Gastroesophageal sphincter (tissue), 4 donors: ENCODE data around the gene DGKG. TPM values are rescaled to one million over a fixed set of nuclear protein-coding genes. Genes with fewer than 3 reads are reported as not detected.

Experiments used
- ATAC-seq: fragments of 150-250 bp; one replicate; pipeline ENCODE4 v1.9.1; 2016; ENCODE audit warnings: mild to moderate bottlenecking, moderate library complexity
- H3K27ac ChIP-seq, 4 donors: fragments of 200-600 bp; sonication (generic) in 3 of 4; 1 replicate in 3 of 4; 2 replicates in 1 of 4; pipeline ENCODE4 v1.5.1; 2016 to 2019
- H3K27me3 ChIP-seq: fragments of 200-600 bp; sonication (generic); one replicate; pipeline ENCODE4 v1.5.1; 2019
- H3K36me3 ChIP-seq, 2 donors: fragments of 200-600 bp; sonication (generic); one replicate each; pipeline ENCODE4 v1.5.1; 2019; ENCODE audit warnings: control low read depth in 1 of 2
- H3K4me1 ChIP-seq, 3 donors: fragments of 200-600 bp; sonication (generic); 1 replicate in 2 of 3; 2 replicates in 1 of 3; pipeline ENCODE4 v1.5.1; 2016 to 2019; ENCODE audit warnings: control low read depth in 2 of 3
- H3K4me3 ChIP-seq, 2 donors: fragments of 200-600 bp; sonication (generic); one replicate each; pipeline ENCODE4 v1.5.1; 2019; ENCODE audit warnings: mild to moderate bottlenecking in 1 of 2, moderate library complexity in 1 of 2
- H3K9me3 ChIP-seq, 3 donors: fragments of 200-600 bp; sonication (generic); one replicate each; pipeline ENCODE4 v1.5.1; 2017 to 2019; ENCODE audit warnings: control low read depth in 2 of 3
- EP300 ChIP-seq: sonication (generic); formaldehyde crosslinking; IDR thresholded peaks from one replicate; pipeline ENCODE4 v1.6.1; 2017; ENCODE audit warnings: antibody characterized with exemption, mild to moderate bottlenecking
- POLR2A ChIP-seq, 2 donors: fragments of 450-650 bp; IDR thresholded peaks; one replicate each; pipeline ENCODE4 v1.6.1; 2017; ENCODE audit warnings: antibody characterized with exemption in 2 of 2, mild to moderate bottlenecking in 2 of 2, moderate library complexity in 1 of 2
- POLR2AphosphoS5 ChIP-seq: sonication (generic); formaldehyde crosslinking; IDR thresholded peaks from one replicate; pipeline ENCODE4 v1.6.1; 2017; ENCODE audit warnings: antibody characterized with exemption
- WGBS, 2 donors: methylation state at CpG; one replicate each; pipeline ENCODE4 v1.1.5; 2018; ENCODE audit warnings: low coverage in 1 of 2; 5-methylcytosine and 5-hydroxymethylcytosine counted together
- total RNA-seq, 4 donors: library from RNA; depleted of rRNA; stranded (reverse); fragments of >200 nt; gene quantifications; one replicate each; pipeline ENCODE4 v1.1.0, GENCODE V29; 2016
- TF ChIP-seq, protein P1 (sequence below), 4 experiments: fragments of 200-600 bp in 2 of 4; fragments of 450-650 bp in 2 of 4; sonication (generic) in 1 of 4; IDR thresholded peaks; one replicate each; pipeline ENCODE4 v1.5.1; 2017 to 2019; ENCODE audit warnings: antibody characterized with exemption in 4 of 4, mild to moderate bottlenecking in 2 of 4, moderate library complexity in 2 of 4

Gene DGKG
- total RNA-seq, 4 donors from 2014 or later: 46.3 to 134 (median 90.4) TPM

DNA sequence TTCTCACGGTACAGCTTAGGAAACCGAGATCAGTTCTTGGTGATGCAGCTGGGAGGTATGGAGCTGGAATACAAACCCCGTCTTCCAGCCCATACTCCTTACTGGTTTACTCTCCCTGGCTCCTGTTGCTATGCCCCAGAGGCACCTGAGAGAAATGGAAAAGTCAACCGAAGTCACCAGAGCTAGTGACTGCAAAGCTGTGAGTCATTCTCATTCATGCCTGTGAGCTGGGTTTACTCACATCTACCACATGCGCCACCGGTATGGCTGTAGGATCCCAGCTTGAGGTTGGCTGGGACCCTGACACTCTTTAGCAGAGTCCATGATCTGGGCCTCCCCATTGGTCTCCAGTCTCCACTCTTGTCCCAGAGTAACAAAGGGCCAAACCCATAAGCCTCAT, 141.7 kb downstream of the DGKG start:
- Histone ChIP-seq H3K4me1 (peaks cover 0 to 35% (median 10%) of the 10 kb centered on the region in 3 donors), H3K9me3 (no peaks in the 10 kb centered on the region), H3K27me3 (no peaks in the 10 kb centered on the region), H3K27ac (peak overlapping the region in 3 of 4 donors; percentile 61 to 69 (median 67)), H3K36me3 (peaks cover 0 to 35% of the 10 kb centered on the region in 2 donors), H3K4me3 (no peak overlapping the region)
- no peak for ATAC-seq
- 93 to 96% methylated on average over 3 to 4 of the region's 6 CpGs for WGBS, 2 donors
- TF ChIP-seq POLR2AphosphoS5 (no peak), POLR2A (IDR thresholded peaks at IDR 0.05) (no peak), EP300 (no peak)
- TF ChIP-seq, protein P1, sequence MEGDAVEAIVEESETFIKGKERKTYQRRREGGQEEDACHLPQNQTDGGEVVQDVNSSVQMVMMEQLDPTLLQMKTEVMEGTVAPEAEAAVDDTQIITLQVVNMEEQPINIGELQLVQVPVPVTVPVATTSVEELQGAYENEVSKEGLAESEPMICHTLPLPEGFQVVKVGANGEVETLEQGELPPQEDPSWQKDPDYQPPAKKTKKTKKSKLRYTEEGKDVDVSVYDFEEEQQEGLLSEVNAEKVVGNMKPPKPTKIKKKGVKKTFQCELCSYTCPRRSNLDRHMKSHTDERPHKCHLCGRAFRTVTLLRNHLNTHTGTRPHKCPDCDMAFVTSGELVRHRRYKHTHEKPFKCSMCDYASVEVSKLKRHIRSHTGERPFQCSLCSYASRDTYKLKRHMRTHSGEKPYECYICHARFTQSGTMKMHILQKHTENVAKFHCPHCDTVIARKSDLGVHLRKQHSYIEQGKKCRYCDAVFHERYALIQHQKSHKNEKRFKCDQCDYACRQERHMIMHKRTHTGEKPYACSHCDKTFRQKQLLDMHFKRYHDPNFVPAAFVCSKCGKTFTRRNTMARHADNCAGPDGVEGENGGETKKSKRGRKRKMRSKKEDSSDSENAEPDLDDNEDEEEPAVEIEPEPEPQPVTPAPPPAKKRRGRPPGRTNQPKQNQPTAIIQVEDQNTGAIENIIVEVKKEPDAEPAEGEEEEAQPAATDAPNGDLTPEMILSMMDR (IDR thresholded peaks at IDR 0.05): no peak

DNA sequence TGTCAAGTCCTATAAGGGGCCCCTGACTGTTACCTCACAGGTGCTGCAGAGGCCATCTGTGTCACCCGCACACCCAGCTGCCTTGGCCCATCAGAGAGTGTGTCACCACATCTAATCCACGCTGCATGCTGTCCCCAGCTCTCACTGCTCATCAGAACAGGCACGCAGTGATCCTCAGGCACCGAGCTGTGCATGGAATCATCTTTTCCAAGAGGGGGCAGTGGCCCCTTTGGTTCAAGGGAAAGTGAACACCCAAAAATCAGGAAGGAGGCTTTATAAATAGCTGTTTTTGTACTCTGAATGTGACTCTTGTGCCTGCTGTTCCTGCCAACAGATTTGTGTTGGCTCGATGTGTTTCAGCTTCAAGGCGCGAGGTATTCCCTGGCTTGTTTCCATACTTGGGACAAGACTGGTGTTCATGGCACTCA, 142.8 kb downstream of the DGKG start:
- Histone ChIP-seq H3K27me3 (no peaks in the 10 kb centered on the region), H3K4me1 (peaks cover 0 to 42% (median 10%) of the 10 kb centered on the region in 3 donors), H3K9me3 (no peaks in the 10 kb centered on the region), H3K36me3 (peaks cover 0 to 30% of the 10 kb centered on the region in 2 donors), H3K27ac (peak overlapping the region in 3 of 4 donors; percentile 0 to 29 (median 22)), H3K4me3 (no peak overlapping the region)
- 49 to 73% methylated on average over 4 to 7 of the region's 7 CpGs for WGBS, 2 donors
- TF ChIP-seq POLR2A (IDR thresholded peaks at IDR 0.05): no peak
- TF ChIP-seq, protein P1 (IDR thresholded peaks at IDR 0.05): peak in 2 of 4 experiments; percentile 6 to 20
- peak; percentile 36 for ATAC-seq

DNA sequence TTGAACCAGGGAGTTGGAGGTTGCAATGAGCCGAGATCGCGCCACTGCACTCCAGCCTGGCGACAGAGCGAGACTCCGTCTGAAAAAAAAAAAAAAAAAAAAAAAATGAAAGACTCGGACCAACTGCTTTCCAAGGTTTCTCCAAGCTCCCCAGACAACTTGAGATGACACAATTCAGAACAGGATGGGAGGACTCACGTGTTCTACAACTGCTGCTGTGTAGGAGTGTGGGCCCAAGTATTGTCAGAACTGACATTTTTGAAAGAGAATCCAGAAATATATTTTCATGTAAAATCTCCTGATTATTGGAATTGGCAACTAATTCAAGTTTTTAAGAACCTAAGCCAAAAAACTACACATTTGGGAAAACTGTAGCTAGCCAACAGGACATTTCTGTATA, 143.6 kb downstream of the DGKG start:
- no peak overlapping the region for H3K27ac ChIP-seq
- WGBS, 2 donors: 64 to 92% methylated on average over 2 to 7 of the region's 8 CpGs
- H3K4me1 ChIP-seq: peaks cover 0 to 48% (median 10%) of the 10 kb centered on the region in 3 donors
- no peaks in the 10 kb centered on the region for H3K9me3 ChIP-seq
- H3K4me3 ChIP-seq: no peak overlapping the region
- TF ChIP-seq, protein P1 (IDR thresholded peaks at IDR 0.05): no peak
- TF ChIP-seq POLR2A (IDR thresholded peaks at IDR 0.05) (no peak), EP300 (no peak), POLR2AphosphoS5 (no peak)
- no peaks in the 10 kb centered on the region for H3K27me3 ChIP-seq
- no peak for ATAC-seq
- H3K36me3 ChIP-seq: peaks cover 0 to 28% of the 10 kb centered on the region in 2 donors

DNA sequence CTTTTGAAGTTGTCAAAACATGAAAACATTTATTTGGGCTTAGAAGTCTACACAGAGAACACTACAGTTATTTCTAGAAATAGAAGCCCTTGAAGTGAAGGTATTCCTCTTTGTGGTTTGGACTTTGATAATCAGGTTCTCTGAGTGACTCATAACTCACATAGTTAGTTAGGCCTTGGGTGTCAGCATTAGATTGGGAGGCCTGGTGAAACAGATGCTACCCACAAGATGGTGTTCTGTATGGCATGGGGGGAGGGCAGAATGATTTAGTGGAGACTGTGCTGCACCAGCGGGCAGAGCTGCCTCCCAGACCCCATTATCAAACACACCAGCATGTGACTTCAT, 144.2 kb downstream of the DGKG start:
- TF ChIP-seq EP300 (no peak), POLR2AphosphoS5 (no peak), POLR2A (IDR thresholded peaks at IDR 0.05) (no peak)
- TF ChIP-seq, protein P1 (IDR thresholded peaks at IDR 0.05): no peak
- Histone ChIP-seq H3K27ac (no peak overlapping the region), H3K36me3 (peaks cover 0 to 30% of the 10 kb centered on the region in 2 donors), H3K9me3 (no peaks in the 10 kb centered on the region), H3K27me3 (no peaks in the 10 kb centered on the region), H3K4me1 (peaks cover 0 to 48% (median 10%) of the 10 kb centered on the region in 3 donors), H3K4me3 (no peak overlapping the region)
- no CpG with 5 or more reads among the region's 1 CpG for WGBS, 2 donors
- no peak for ATAC-seq
